ENCODE data around the gene CRAMP1.

- TF ChIP-seq KDM1A (IDR thresholded peaks at IDR 0.05; ENCODE audit: low read depth) (no peak), REST (IDR thresholded peaks at IDR 0.05) (no peak), CBX2 (IDR thresholded peaks at IDR 0.05; ENCODE audit: borderline replicate concordance, low read depth) (no peak), POLR2A (IDR thresholded peaks at IDR 0.05; ENCODE audit: low read length) (no peak), CTCF (IDR thresholded peaks at IDR 0.05) (no peak), RAD21 (conservative IDR thresholded peaks at IDR 0.05 in 1 of 2, IDR thresholded peaks at IDR 0.05 in 1 of 2) (no peak), HOXA7 (CRISPR knock-in tag; IDR thresholded peaks at IDR 0.05) (no peak), KDM5A (IDR thresholded peaks at IDR 0.05) (no peak), JUNB (IDR thresholded peaks at IDR 0.05) (no peak), ATOH8 (CRISPR knock-in tag; IDR thresholded peaks at IDR 0.05; ENCODE audit: low read depth) (no peak), BHLHE40 (IDR thresholded peaks at IDR 0.05; ENCODE audit: low read depth, low read length) (no peak)
Measured at GRCh38 chr16:1712791-1713261, 100.7 kb downstream of the CRAMP1 start.
